Transverse colon (tissue), 4 donors: ENCODE data around the gene HBG2. TPM values are rescaled to one million over a fixed set of nuclear protein-coding genes. Genes with fewer than 3 reads are reported as not detected.

Source experiments
- DNase-seq: peaks from one replicate; pipeline ENCODE4 v3.0.0-alpha.2; 2019
- H3K27ac ChIP-seq, 4 donors: fragments of 200-600 bp; sonication (generic); 2 replicates each; pipeline ENCODE4 v1.5.1; 2016 to 2018; ENCODE audit warnings: inconsistent platforms in 4 of 4
- H3K27me3 ChIP-seq: fragments of 200-600 bp; sonication (generic); 2 replicates; pipeline ENCODE4 v1.5.1; 2017; ENCODE audit warnings: inconsistent platforms
- H3K36me3 ChIP-seq, 4 donors: fragments of 200-600 bp; sonication (generic); 2 replicates each; pipeline ENCODE4 v1.5.1; 2017 to 2019; ENCODE audit warnings: inconsistent platforms in 4 of 4
- H3K4me1 ChIP-seq, 4 donors: fragments of 200-600 bp; sonication (generic); 2 replicates each; pipeline ENCODE4 v1.5.1; 2017 to 2020; ENCODE audit warnings: inconsistent platforms in 4 of 4
- H3K4me3 ChIP-seq, 4 donors: fragments of 200-600 bp; sonication (generic); 1 replicate in 1 of 4; 2 replicates in 3 of 4; pipeline versions ENCODE4 v1.5.1 to v1.6.1; 2017 to 2019; ENCODE audit warnings: inconsistent platforms in 4 of 4
- H3K9me3 ChIP-seq, 2 donors: fragments of 200-600 bp; sonication (generic); 2 replicates each; pipeline ENCODE4 v1.5.1; 2017 to 2019; ENCODE audit warnings: inconsistent platforms in 2 of 2
- EP300 ChIP-seq: sonication (generic); formaldehyde crosslinking; IDR thresholded peaks from one replicate; pipeline ENCODE4 v1.6.1; 2017; ENCODE audit warnings: antibody characterized with exemption, low read depth
- POLR2A ChIP-seq: fragments of 450-650 bp; IDR thresholded peaks from one replicate; pipeline ENCODE4 v1.6.1; 2016; ENCODE audit warnings: antibody characterized with exemption, mild to moderate bottlenecking, moderate library complexity
- POLR2AphosphoS5 ChIP-seq, 3 donors: sonication (generic); formaldehyde crosslinking; IDR thresholded peaks; one replicate each; pipeline ENCODE4 v1.6.1; 2016; ENCODE audit warnings: antibody characterized with exemption in 3 of 3
- WGBS, 2 donors: methylation state at CpG; one replicate each; pipeline ENCODE4 v1.1.5; 2018; ENCODE audit warnings: low coverage in 1 of 2; 5-methylcytosine and 5-hydroxymethylcytosine counted together
- in situ Hi-C, 4 donors: fragments of 200-750 bp; cut with MboI; loops; one replicate each; pipeline versions ENCODE4 v1.15.0 to v1.15.1; 2017; ENCODE audit warnings: low sequenced_read_pairs in 3 of 4, low pct_ligation_motif_present in 1 of 4, low pct_unique_long_range_greater_than_20kb in 1 of 4
- intact Hi-C: fragments of 100-400 bp; cut with DNase I; formaldehyde crosslinking; loops from one replicate; pipeline ENCODE4 v1.15.1; 2023; ENCODE audit warnings: low total_unique reads
- total RNA-seq, 4 donors: library from RNA; depleted of rRNA; stranded (reverse); fragments of >200 nt; gene quantifications; one replicate each; pipeline ENCODE4 v1.1.0, GENCODE V29; 2016
- TF ChIP-seq, protein P1 (sequence below), 5 experiments: fragments of 200-600 bp in 3 of 5; fragments of 450-650 bp in 2 of 5; sonication (generic) in 3 of 5; IDR thresholded peaks; 1 replicate in 2 of 5; 2 replicates in 3 of 5; pipeline ENCODE4 v1.5.1; 2016 to 2017; ENCODE audit warnings: antibody characterized with exemption in 5 of 5, inconsistent platforms in 3 of 5, mild to moderate bottlenecking in 2 of 5, moderate library complexity in 1 of 5

HBG2 gene
- total RNA-seq, 4 donors from 2014 or later, result not detected

DNA sequence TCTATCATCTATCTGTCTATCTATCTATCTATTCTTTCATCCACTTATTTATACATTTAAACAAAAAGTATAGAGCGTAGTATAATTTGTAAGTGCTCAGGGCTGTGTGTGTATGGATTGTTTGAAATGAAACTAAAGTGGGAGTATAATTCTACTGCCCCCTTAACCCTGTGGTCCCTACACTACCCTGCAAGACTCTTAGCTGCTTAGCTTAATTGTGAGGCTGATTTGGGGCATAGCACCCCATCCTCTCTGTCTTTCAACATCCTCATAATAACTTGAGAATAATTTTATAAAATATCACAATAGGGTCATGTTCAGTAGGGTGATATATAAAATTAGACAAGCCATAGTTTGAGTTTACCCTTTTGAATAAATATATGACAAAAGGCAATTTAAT, 35.5 kb upstream of the HBG2 start:
- WGBS, 2 donors, result 97 to 100% methylated on average over 1 of the region's 1 CpG
- H3K27me3 ChIP-seq, result no peaks in the 10 kb centered on the region
- H3K36me3 ChIP-seq, result no peaks in the 10 kb centered on the region
- H3K27ac ChIP-seq, result no peak overlapping the region
- H3K9me3 ChIP-seq, result no peaks in the 10 kb centered on the region
- TF ChIP-seq EP300 (no peak), POLR2AphosphoS5 (IDR thresholded peaks at IDR 0.05) (no peak), POLR2A (no peak)
- TF ChIP-seq, protein P1, sequence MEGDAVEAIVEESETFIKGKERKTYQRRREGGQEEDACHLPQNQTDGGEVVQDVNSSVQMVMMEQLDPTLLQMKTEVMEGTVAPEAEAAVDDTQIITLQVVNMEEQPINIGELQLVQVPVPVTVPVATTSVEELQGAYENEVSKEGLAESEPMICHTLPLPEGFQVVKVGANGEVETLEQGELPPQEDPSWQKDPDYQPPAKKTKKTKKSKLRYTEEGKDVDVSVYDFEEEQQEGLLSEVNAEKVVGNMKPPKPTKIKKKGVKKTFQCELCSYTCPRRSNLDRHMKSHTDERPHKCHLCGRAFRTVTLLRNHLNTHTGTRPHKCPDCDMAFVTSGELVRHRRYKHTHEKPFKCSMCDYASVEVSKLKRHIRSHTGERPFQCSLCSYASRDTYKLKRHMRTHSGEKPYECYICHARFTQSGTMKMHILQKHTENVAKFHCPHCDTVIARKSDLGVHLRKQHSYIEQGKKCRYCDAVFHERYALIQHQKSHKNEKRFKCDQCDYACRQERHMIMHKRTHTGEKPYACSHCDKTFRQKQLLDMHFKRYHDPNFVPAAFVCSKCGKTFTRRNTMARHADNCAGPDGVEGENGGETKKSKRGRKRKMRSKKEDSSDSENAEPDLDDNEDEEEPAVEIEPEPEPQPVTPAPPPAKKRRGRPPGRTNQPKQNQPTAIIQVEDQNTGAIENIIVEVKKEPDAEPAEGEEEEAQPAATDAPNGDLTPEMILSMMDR (IDR thresholded peaks at IDR 0.05), result no peak
- H3K4me3 ChIP-seq, result no peak overlapping the region
- in situ Hi-C loops, result no loop called here
- DNase-seq, result no peak
- H3K4me1 ChIP-seq, result no peaks in the 10 kb centered on the region
- intact Hi-C loops, result no loop called here

DNA sequence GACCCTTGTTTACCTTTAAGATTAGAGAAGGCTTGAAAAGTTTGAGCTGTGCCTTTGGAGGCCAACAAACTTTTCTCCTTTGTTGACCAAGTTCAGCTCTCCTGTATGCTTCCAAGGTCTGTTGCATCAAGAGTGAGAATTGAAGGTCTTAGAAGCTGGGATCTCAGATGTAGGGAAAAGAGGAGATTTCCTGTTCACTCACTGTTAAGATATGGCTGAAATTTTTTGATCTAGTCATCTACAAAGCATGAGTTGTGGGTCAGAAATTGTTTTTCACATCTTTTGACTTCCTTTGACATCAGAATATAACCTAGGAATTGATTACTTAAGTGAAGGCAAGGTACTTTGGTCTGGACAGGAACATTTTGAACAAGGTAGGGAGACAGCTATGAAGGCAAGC, 35.1 kb upstream of the HBG2 start:
- no peak for DNase-seq
- no peaks in the 10 kb centered on the region for H3K27me3 ChIP-seq
- no peaks in the 10 kb centered on the region for H3K36me3 ChIP-seq
- intact Hi-C loops, result no loop called here
- no peaks in the 10 kb centered on the region for H3K9me3 ChIP-seq
- H3K27ac ChIP-seq, result no peak overlapping the region
- H3K4me1 ChIP-seq, result no peaks in the 10 kb centered on the region
- no peak overlapping the region for H3K4me3 ChIP-seq
- in situ Hi-C loops, result no loop called here
- TF ChIP-seq POLR2AphosphoS5 (IDR thresholded peaks at IDR 0.05) (no peak), POLR2A (no peak), EP300 (no peak)
- TF ChIP-seq, protein P1 (IDR thresholded peaks at IDR 0.05), result no peak

DNA sequence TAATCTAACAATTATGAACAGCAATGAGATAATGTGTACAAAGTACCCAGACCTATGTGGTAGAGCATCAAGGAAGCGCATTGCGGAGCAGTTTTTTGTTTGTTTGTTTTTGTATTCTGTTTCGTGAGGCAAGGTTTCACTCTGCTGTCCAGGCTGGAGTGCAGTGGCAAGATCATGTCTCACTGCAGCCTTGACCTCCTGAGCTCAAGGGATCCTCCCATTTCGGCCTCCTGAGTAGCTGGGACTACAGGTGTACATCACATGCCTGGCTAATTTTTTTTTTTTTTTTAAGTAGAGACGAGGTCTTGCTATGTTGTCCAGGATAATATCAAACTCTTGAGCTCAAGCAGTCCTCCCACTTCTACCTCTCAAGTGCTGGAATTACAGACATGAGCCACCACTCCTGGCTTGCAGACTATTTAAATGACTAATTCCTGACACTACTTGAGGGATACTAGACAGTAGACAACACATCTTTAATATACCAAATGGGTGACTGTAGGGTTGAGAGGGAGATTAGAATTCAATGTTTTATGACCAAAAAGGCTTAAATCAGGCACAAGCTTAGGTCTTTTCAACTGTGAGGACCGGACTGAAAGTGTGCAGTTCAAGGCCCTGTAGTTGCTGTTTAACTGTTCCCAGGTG, 34.4 kb upstream of the HBG2 start:
- WGBS, 2 donors, result 73 to 78% methylated on average over 6 of the region's 6 CpGs
- in situ Hi-C loops, result no loop called here

DNA sequence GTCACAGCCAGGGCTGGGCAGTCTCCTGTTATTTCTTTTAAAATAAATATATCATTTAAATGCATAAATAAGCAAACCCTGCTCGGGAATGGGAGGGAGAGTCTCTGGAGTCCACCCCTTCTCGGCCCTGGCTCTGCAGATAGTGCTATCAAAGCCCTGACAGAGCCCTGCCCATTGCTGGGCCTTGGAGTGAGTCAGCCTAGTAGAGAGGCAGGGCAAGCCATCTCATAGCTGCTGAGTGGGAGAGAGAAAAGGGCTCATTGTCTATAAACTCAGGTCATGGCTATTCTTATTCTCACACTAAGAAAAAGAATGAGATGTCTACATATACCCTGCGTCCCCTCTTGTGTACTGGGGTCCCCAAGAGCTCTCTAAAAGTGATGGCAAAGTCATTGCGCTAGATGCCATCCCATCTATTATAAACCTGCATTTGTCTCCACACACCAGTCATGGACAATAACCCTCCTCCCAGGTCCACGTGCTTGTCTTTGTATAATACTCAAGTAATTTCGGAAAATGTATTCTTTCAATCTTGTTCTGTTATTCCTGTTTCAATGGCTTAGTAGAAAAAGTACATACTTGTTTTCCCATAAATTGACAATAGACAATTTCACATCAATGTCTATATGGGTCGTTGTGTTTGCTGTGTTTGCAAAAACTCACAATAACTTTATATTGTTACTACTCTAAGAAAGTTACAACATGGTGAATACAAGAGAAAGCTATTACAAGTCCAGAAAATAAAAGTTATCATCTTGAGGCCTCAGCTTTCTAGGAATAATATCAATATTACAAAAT, 33.7 kb upstream of the HBG2 start:
- Histone ChIP-seq H3K27ac (no peak overlapping the region), H3K36me3 (no peaks in the 10 kb centered on the region), H3K27me3 (no peaks in the 10 kb centered on the region), H3K9me3 (no peaks in the 10 kb centered on the region), H3K4me1 (no peaks in the 10 kb centered on the region), H3K4me3 (no peak overlapping the region)
- in situ Hi-C loops, result no loop called here
- 56 to 68% methylated on average over 5 to 7 of the region's 7 CpGs for WGBS, 2 donors
- no peak for DNase-seq
- intact Hi-C loops, result loop anchor here (1.0 kb wide), 1 partner anchor 28 kb away; no protein-coding TSS in a partner anchor
- TF ChIP-seq POLR2AphosphoS5 (IDR thresholded peaks at IDR 0.05), result no peak
- TF ChIP-seq, protein P1 (IDR thresholded peaks at IDR 0.05), result no peak
- no peak for TF ChIP-seq EP300
- TF ChIP-seq POLR2A, result no peak

More for the DNA sequence above, 34.4 kb upstream of the HBG2 start:
- intact Hi-C loops, result loop anchor here (1.0 kb wide), 1 partner anchor 29 kb away; no protein-coding TSS in a partner anchor
- DNase-seq, result no peak
- H3K4me3 ChIP-seq, result no peak overlapping the region
- H3K4me1 ChIP-seq, result no peaks in the 10 kb centered on the region
- no peaks in the 10 kb centered on the region for H3K27me3 ChIP-seq
- TF ChIP-seq, protein P1 (IDR thresholded peaks at IDR 0.05), result no peak
- TF ChIP-seq EP300 (no peak), POLR2A (no peak), POLR2AphosphoS5 (IDR thresholded peaks at IDR 0.05) (no peak)
- no peaks in the 10 kb centered on the region for H3K36me3 ChIP-seq
- H3K27ac ChIP-seq, result no peak overlapping the region
- H3K9me3 ChIP-seq, result no peaks in the 10 kb centered on the region
